Measurements from ENCODE around the gene FAM219B. TPM values are rescaled to one million over a fixed set of nuclear protein-coding genes. Genes with fewer than 3 reads are reported as not detected.

Gene FAM219B
- total and polyA plus RNA-seq, 2 donors (not counting 1 experiment from before 2014, with no cell fraction given): 80.2 to 109 TPM

GRCh38 chr15:74907163-74907870, 666 bp upstream of the FAM219B start:
- Histone ChIP-seq H3K27me3 (replicated peaks in 1 of 4; ENCODE audit: control extremely low read depth in 1 of 4, control insufficient read depth in 3 of 4, insufficient read depth in 4 of 4, low read length in 3 of 4) (no peaks in the 10 kb centered on the region), H3K79me2 (ENCODE audit: control insufficient read depth, insufficient read depth, low read length) (peaks cover 14% of the 10 kb centered on the region), H3K4me1 (ENCODE audit: control insufficient read depth in 2 of 2, insufficient read depth in 2 of 2, low read length in 2 of 2) (peaks cover 19 to 20% of the 10 kb centered on the region in 2 donors), H3K9ac (ENCODE audit: low read length) (peak overlapping the region; percentile 83), H3K36me3 (replicated peaks in 1 of 2; ENCODE audit: control extremely low read depth in 1 of 2, control insufficient read depth in 1 of 2, extremely low read depth in 1 of 2, insufficient read depth in 2 of 2, low read length in 1 of 2) (peaks cover 0 to 23% of the 10 kb centered on the region in 2 experiments), H4K20me1 (ENCODE audit: control insufficient read depth, insufficient read depth, low read length, poor library complexity, severe bottlenecking) (no peaks in the 10 kb centered on the region), H2AFZ (ENCODE audit: insufficient read depth, low read depth, low read length, poor library complexity, severe bottlenecking) (peak overlapping the region; percentile 97), H3K27ac (ENCODE audit: low read length in 2 of 2) (peak overlapping the region; percentile 48 to 79), H3K4me3 (ENCODE audit: control extremely low read depth in 1 of 5, extremely low read depth in 1 of 5, insufficient read depth in 1 of 5, low read depth in 2 of 5, low read length in 4 of 5) (peak overlapping the region; percentile 73 to 89 (median 85)), H3K9me3 (ENCODE audit: control extremely low read depth in 1 of 3, control insufficient read depth in 2 of 3, insufficient read depth in 1 of 3, low read length in 2 of 3) (no peaks in the 10 kb centered on the region), H3K4me2 (replicated peaks; ENCODE audit: low read depth, low read length, poor library complexity, severe bottlenecking) (peak overlapping the region; percentile 89)
- TF ChIP-seq CTCF (IDR thresholded peaks at IDR 0.05) (no peak), EZH2 (IDR thresholded peaks at IDR 0.05; ENCODE audit: borderline replicate concordance, insufficient read depth, low read depth, low read length, poor library complexity, severe bottlenecking) (no peak)
- no peaks in the 10 kb centered on the region for H3K27me3 Mint-ChIP-seq
- POLR2A ChIA-PET: interaction anchor here (0.6 to 1.9 kb wide), 2 partner anchors 18 to 35 kb away, joined by 3 to 8 read pairs; partner anchors contain the start of gene MPI
- WGBS (ENCODE audit: insufficient coverage): 40% methylated on average over 4 of the region's 8 CpGs
- peak overlapping the region; percentile 98 for H3K27ac Mint-ChIP-seq
- H3K4me3 Mint-ChIP-seq: peak overlapping the region; percentile 98
- H3K9me3 Mint-ChIP-seq (ENCODE audit: insufficient read depth): no peaks in the 10 kb centered on the region
- CTCF ChIA-PET: interaction anchor here (0.9 to 1.9 kb wide), 6 partner anchors 9 to 272 kb away, joined by 3 to 12 read pairs (median 5); partner anchors contain the start of gene COX5A
- no peak for DNase-seq
- ATAC-seq (ENCODE audit: low read depth): peak; percentile 1
- intact Hi-C loops (cut with micrococcal nuclease): no loop called here
- peaks cover 39% of the 10 kb centered on the region for H3K4me1 Mint-ChIP-seq

- 0% methylated on average over 20 of the region's 20 CpGs for WGBS (ENCODE audit: insufficient coverage)
- intact Hi-C loops (cut with micrococcal nuclease): loop anchor here (1.0 kb wide), 4 partner anchors 17 to 63 kb away; partner anchors contain the start of genes COX5A, SCAMP2 and ULK3
- CTCF ChIA-PET: interaction anchor here (0.6 to 1.9 kb wide), 14 partner anchors 8 to 269 kb away, joined by 3 to 12 read pairs (median 4); partner anchors contain the start of gene COX5A
These were observed 593 bp downstream of the FAM219B start for GRCh38 chr15:74906067-74906449.

More at GRCh38 chr15:74906067-74906449, 593 bp downstream of the FAM219B start:
- Histone ChIP-seq H2AFZ (ENCODE audit: insufficient read depth, low read depth, low read length, poor library complexity, severe bottlenecking) (peak overlapping the region; percentile 97), H3K9me3 (ENCODE audit: control extremely low read depth in 1 of 3, control insufficient read depth in 2 of 3, insufficient read depth in 1 of 3, low read length in 2 of 3) (no peaks in the 10 kb centered on the region), H3K27me3 (replicated peaks in 1 of 4; ENCODE audit: control extremely low read depth in 1 of 4, control insufficient read depth in 3 of 4, insufficient read depth in 4 of 4, low read length in 3 of 4) (no peaks in the 10 kb centered on the region), H3K9ac (ENCODE audit: low read length) (peak overlapping the region; percentile 83), H4K20me1 (ENCODE audit: control insufficient read depth, insufficient read depth, low read length, poor library complexity, severe bottlenecking) (peaks cover 6% of the 10 kb centered on the region), H3K27ac (ENCODE audit: low read length in 2 of 2) (peak overlapping the region; percentile 14 to 79), H3K4me1 (ENCODE audit: control insufficient read depth in 2 of 2, insufficient read depth in 2 of 2, low read length in 2 of 2) (peaks cover 24 to 28% of the 10 kb centered on the region in 2 donors), H3K4me3 (ENCODE audit: control extremely low read depth in 1 of 5, extremely low read depth in 1 of 5, insufficient read depth in 1 of 5, low read depth in 2 of 5, low read length in 4 of 5) (peak overlapping the region; percentile 72 to 89 (median 85)), H3K79me2 (ENCODE audit: control insufficient read depth, insufficient read depth, low read length) (peaks cover 14% of the 10 kb centered on the region), H3K36me3 (replicated peaks in 1 of 2; ENCODE audit: control extremely low read depth in 1 of 2, control insufficient read depth in 1 of 2, extremely low read depth in 1 of 2, insufficient read depth in 2 of 2, low read length in 1 of 2) (peaks cover 0 to 32% of the 10 kb centered on the region in 2 experiments), H3K4me2 (replicated peaks; ENCODE audit: low read depth, low read length, poor library complexity, severe bottlenecking) (peak overlapping the region; percentile 89)
- DNase-seq (no peak), ATAC-seq (ENCODE audit: low read depth) (peak; percentile 11)
- H3K4me1 Mint-ChIP-seq: peaks cover 48% of the 10 kb centered on the region
- no peaks in the 10 kb centered on the region for H3K27me3 Mint-ChIP-seq
- H3K4me3 Mint-ChIP-seq: peak overlapping the region; percentile 98
- POLR2A ChIA-PET: interaction anchor here (0.6 to 1.9 kb wide), 4 partner anchors 11 to 268 kb away, joined by 3 to 8 read pairs (median 4); partner anchors contain the start of gene MPI
- H3K9me3 Mint-ChIP-seq (ENCODE audit: insufficient read depth): no peaks in the 10 kb centered on the region
- peak overlapping the region; percentile 67 for H3K27ac Mint-ChIP-seq
- TF ChIP-seq CTCF (IDR thresholded peaks at IDR 0.05) (no peak), EZH2 (IDR thresholded peaks at IDR 0.05; ENCODE audit: borderline replicate concordance, insufficient read depth, low read depth, low read length, poor library complexity, severe bottlenecking) (no peak)

Data from B cell (primary cell).